Activated CD8-positive, alpha-beta T cell treated with anti-CD3 and anti-CD28 coated beads for 36 hours (primary cell): ENCODE measurements around the gene ZNF469. TPM values are rescaled to one million over a fixed set of nuclear protein-coding genes. Genes with fewer than 3 reads are reported as not detected.

Experiments used
- ATAC-seq: fragments of 200-7000 bp; cut with Tn5 transposase; one replicate; pipeline ENCODE4 v1.10.0; 2021; ENCODE audit warnings: mild to moderate bottlenecking, moderate library complexity
- CTCF ChIA-PET: fragments of 350-600 bp; sonication (Branson Sonifier 250); formaldehyde crosslinking; loops from one replicate; lab custom pipeline; 2021; ENCODE audit warnings: antibody characterized with exemption; lab: Charles Lee
- POLR2A ChIA-PET: fragments of 350-600 bp; sonication (Branson Sonifier 250); formaldehyde crosslinking; loops from one replicate; lab custom pipeline; 2021; ENCODE audit warnings: antibody characterized with exemption; lab: Charles Lee
- DNase-seq: peaks from one replicate; pipeline ENCODE4 v3.0.0-alpha.2; 2020
- H3K27ac Mint-ChIP-seq: one replicate; pipeline ENCODE4 v1.8.0; 2021; ENCODE audit warnings: mild to moderate bottlenecking, mixed read lengths
- H3K27me3 Mint-ChIP-seq: one replicate; pipeline ENCODE4 v1.8.0; 2021; ENCODE audit warnings: mixed read lengths
- H3K36me3 Mint-ChIP-seq: one replicate; pipeline ENCODE4 v1.8.0; 2021; ENCODE audit warnings: low read depth, mixed read lengths
- H3K4me1 Mint-ChIP-seq: one replicate; pipeline ENCODE4 v1.8.0; 2021; ENCODE audit warnings: low read depth, mixed read lengths
- H3K4me3 Mint-ChIP-seq: one replicate; pipeline ENCODE4 v1.8.0; 2021; ENCODE audit warnings: mild to moderate bottlenecking, moderate library complexity, mixed read lengths
- H3K9me3 Mint-ChIP-seq: one replicate; pipeline ENCODE4 v1.8.0; 2021; ENCODE audit warnings: mixed read lengths
- CTCF ChIP-seq: fragments of 200-600 bp; IDR thresholded peaks from one replicate; pipeline ENCODE4 v1.8.0; 2022; ENCODE audit warnings: antibody characterized with exemption, mild to moderate bottlenecking
- intact Hi-C: fragments of 100-400 bp; cut with micrococcal nuclease; formaldehyde crosslinking; loops from one replicate; pipeline ENCODE4 v1.10.0; 2022
- total RNA-seq, 2 experiments: library from RNA; stranded (reverse); gene quantifications; one replicate each; pipeline ENCODE4 v1.2.3, GENCODE V29; 2021

Gene ZNF469
- total RNA-seq, 2 experiments from 2014 or later, result 0.45 to 0.56 TPM

- POLR2A ChIA-PET, result no interaction called here
- Mint-ChIP-seq H3K27me3 (peaks cover 12% of the 10 kb centered on the region), H3K4me1 (no peaks in the 10 kb centered on the region), H3K27ac (no peak overlapping the region), H3K36me3 (no peaks in the 10 kb centered on the region), H3K4me3 (no peak overlapping the region), H3K9me3 (peaks cover 6% of the 10 kb centered on the region)
- no peak for TF ChIP-seq CTCF
- no peak for DNase-seq
- intact Hi-C loops, result no loop called here
- no peak for ATAC-seq
- CTCF ChIA-PET, result no interaction called here
These were observed 17.4 kb upstream of the ZNF469 start for GRCh38 chr16:88365244-88365865.

- ATAC-seq, result no peak
- no peak overlapping the region for H3K4me3 Mint-ChIP-seq
- peaks cover 12% of the 10 kb centered on the region for H3K27me3 Mint-ChIP-seq
- ChIA-PET POLR2A (no interaction called here), CTCF (no interaction called here)
- no peaks in the 10 kb centered on the region for H3K4me1 Mint-ChIP-seq
- no peak for DNase-seq
- intact Hi-C loops, result no loop called here
- no peak overlapping the region for H3K27ac Mint-ChIP-seq
- TF ChIP-seq CTCF, result no peak
- H3K36me3 Mint-ChIP-seq, result no peaks in the 10 kb centered on the region
- H3K9me3 Mint-ChIP-seq, result peaks cover 6% of the 10 kb centered on the region
These were observed 16.6 kb upstream of the ZNF469 start for GRCh38 chr16:88366032-88366703.

- TF ChIP-seq CTCF, result no peak
- H3K4me3 Mint-ChIP-seq, result no peak overlapping the region
- peaks cover 12% of the 10 kb centered on the region for H3K27me3 Mint-ChIP-seq
- ATAC-seq, result no peak
- H3K36me3 Mint-ChIP-seq, result no peaks in the 10 kb centered on the region
- CTCF ChIA-PET, result no interaction called here
- DNase-seq, result no peak
- peaks cover 6% of the 10 kb centered on the region for H3K9me3 Mint-ChIP-seq
- POLR2A ChIA-PET, result no interaction called here
- no peak overlapping the region for H3K27ac Mint-ChIP-seq
- no peaks in the 10 kb centered on the region for H3K4me1 Mint-ChIP-seq
- intact Hi-C loops, result no loop called here
These were observed 16.1 kb upstream of the ZNF469 start for GRCh38 chr16:88366704-88367047.

GRCh38 chr16:88367560-88367959, 15.2 kb upstream of the ZNF469 start:
- H3K27ac Mint-ChIP-seq, result no peak overlapping the region
- no peak for DNase-seq

More at GRCh38 chr16:88367560-88367959, 15.2 kb upstream of the ZNF469 start:
- ChIA-PET POLR2A (no interaction called here), CTCF (no interaction called here)
- Mint-ChIP-seq H3K9me3 (peaks cover 4% of the 10 kb centered on the region), H3K27me3 (peaks cover 6% of the 10 kb centered on the region), H3K36me3 (no peaks in the 10 kb centered on the region), H3K4me1 (no peaks in the 10 kb centered on the region), H3K4me3 (no peak overlapping the region)
- intact Hi-C loops, result no loop called here
- ATAC-seq, result no peak
- TF ChIP-seq CTCF, result no peak
